Ascending aorta (tissue), 2 donors: ENCODE results near the gene F10. TPM values are rescaled to one million over a fixed set of nuclear protein-coding genes. Genes with fewer than 3 reads are reported as not detected.

ENCODE experiments used
- DNase-seq, 2 donors: peaks; one replicate each; pipeline ENCODE4 v3.0.0-alpha.2; 2019; ENCODE audit warnings: low spot score in 2 of 2
- H3K27ac ChIP-seq, 2 donors: fragments of 200-600 bp; sonication (generic); one replicate each; pipeline ENCODE4 v1.5.1; 2016 to 2017; ENCODE audit warnings: mild to moderate bottlenecking in 1 of 2
- H3K27me3 ChIP-seq: fragments of 200-600 bp; sonication (generic); one replicate; pipeline ENCODE4 v1.5.1; 2017
- H3K36me3 ChIP-seq, 2 donors: fragments of 200-600 bp; sonication (generic); one replicate each; pipeline ENCODE4 v1.5.1; 2016
- H3K4me1 ChIP-seq, 2 donors: fragments of 200-600 bp; sonication (generic); one replicate each; pipeline ENCODE4 v1.5.1; 2016 to 2017; ENCODE audit warnings: mild to moderate bottlenecking in 1 of 2
- H3K4me3 ChIP-seq, 2 donors: fragments of 200-600 bp; sonication (generic); one replicate each; pipeline ENCODE4 v1.5.1; 2016 to 2017; ENCODE audit warnings: mild to moderate bottlenecking in 1 of 2
- H3K9me3 ChIP-seq, 2 donors: fragments of 200-600 bp; sonication (generic); one replicate each; pipeline ENCODE4 v1.5.1; 2016
- intact Hi-C: fragments of 100-400 bp; cut with DNase I; formaldehyde crosslinking; loops from one replicate; pipeline ENCODE4 v1.15.1; 2023
- total RNA-seq: library from RNA; depleted of rRNA; stranded (reverse); fragments of >200 nt; gene quantifications from one replicate; pipeline ENCODE4 v1.1.0, GENCODE V29; 2016
- TF ChIP-seq, protein P1 (sequence below), 3 experiments: fragments of 200-600 bp in 2 of 3; fragments of 450-650 bp in 1 of 3; sonication (generic) in 2 of 3; IDR thresholded peaks; one replicate each; pipeline ENCODE4 v1.5.1; 2016 to 2019; ENCODE audit warnings: antibody characterized with exemption in 3 of 3, mild to moderate bottlenecking in 1 of 3, moderate library complexity in 1 of 3

F10 gene
- total RNA-seq, 1 donor from 2014 or later, result 15.8 TPM

- H3K36me3 ChIP-seq, result no peaks in the 10 kb centered on the region
- TF ChIP-seq, protein P1, sequence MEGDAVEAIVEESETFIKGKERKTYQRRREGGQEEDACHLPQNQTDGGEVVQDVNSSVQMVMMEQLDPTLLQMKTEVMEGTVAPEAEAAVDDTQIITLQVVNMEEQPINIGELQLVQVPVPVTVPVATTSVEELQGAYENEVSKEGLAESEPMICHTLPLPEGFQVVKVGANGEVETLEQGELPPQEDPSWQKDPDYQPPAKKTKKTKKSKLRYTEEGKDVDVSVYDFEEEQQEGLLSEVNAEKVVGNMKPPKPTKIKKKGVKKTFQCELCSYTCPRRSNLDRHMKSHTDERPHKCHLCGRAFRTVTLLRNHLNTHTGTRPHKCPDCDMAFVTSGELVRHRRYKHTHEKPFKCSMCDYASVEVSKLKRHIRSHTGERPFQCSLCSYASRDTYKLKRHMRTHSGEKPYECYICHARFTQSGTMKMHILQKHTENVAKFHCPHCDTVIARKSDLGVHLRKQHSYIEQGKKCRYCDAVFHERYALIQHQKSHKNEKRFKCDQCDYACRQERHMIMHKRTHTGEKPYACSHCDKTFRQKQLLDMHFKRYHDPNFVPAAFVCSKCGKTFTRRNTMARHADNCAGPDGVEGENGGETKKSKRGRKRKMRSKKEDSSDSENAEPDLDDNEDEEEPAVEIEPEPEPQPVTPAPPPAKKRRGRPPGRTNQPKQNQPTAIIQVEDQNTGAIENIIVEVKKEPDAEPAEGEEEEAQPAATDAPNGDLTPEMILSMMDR (IDR thresholded peaks at IDR 0.05), result no peak
- H3K9me3 ChIP-seq, result no peaks in the 10 kb centered on the region
- peak in 1 of 2 donors; percentile 46 for DNase-seq
- no peaks in the 10 kb centered on the region for H3K27me3 ChIP-seq
- H3K27ac ChIP-seq, result no peak overlapping the region
- intact Hi-C loops, result no loop called here
- H3K4me3 ChIP-seq, result no peak overlapping the region
- peaks cover 0 to 11% of the 10 kb centered on the region in 2 donors for H3K4me1 ChIP-seq
These were observed 26.4 kb downstream of the F10 start for GRCh38 chr13:113148940-113149503.

- no peak overlapping the region for H3K27ac ChIP-seq
- intact Hi-C loops, result loop anchor here (5.0 to 10.0 kb wide), 3 partner anchors 208 to 752 kb away; partner anchors contain the start of gene TUBGCP3
- H3K4me1 ChIP-seq, result peaks cover 0 to 11% of the 10 kb centered on the region in 2 donors
- TF ChIP-seq, protein P1 (IDR thresholded peaks at IDR 0.05), result no peak
- H3K4me3 ChIP-seq, result no peak overlapping the region
- no peaks in the 10 kb centered on the region for H3K36me3 ChIP-seq
- no peaks in the 10 kb centered on the region for H3K27me3 ChIP-seq
- DNase-seq, result peak in 1 of 2 donors; percentile 56
- H3K9me3 ChIP-seq, result no peaks in the 10 kb centered on the region
These were observed 27.3 kb downstream of the F10 start for GRCh38 chr13:113149711-113150549.

DNA sequence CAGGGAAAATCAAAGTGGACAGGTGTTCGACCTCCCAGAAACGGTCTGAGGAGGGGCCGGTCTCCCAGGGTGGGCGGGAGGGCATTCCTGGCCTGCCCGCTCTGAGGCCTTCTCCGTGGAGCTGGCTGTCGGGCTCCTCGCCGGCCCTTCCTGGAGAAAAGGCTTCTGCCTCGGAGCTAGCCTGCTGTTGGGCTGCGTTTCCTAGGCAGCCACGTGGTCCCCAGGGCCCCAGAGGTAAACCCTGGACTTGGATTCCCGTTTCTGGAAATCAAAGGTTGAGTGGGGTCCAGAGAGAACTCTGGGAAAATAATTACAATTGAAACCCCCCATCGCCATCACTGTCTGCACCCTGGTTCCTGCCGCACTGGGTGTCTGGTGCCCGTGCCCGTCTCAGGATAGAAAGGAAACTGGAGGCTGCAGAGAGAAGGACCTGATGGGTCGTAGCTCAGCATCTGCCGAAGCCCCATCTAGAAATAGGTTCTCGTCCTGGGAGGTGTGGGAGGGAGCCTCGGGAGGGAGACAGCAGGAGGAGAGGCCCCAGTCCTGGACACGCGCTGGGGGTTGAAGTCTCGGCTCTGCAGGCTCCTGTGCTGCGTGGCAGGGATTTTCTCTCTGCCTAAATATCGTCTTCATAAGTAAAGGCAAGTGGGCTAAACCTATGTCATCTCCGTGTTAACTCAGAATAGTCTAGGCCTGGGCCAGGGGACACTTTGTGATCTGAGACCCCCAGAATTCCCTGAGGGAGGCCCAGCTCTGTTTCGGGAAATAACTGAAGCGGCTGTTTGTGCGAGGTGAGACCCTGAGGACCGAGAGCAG, 28.2 kb downstream of the F10 start:
- H3K9me3 ChIP-seq, result no peaks in the 10 kb centered on the region
- peak in 1 of 2 donors; percentile 45 for DNase-seq
- peaks cover 0 to 11% of the 10 kb centered on the region in 2 donors for H3K4me1 ChIP-seq
- no peaks in the 10 kb centered on the region for H3K36me3 ChIP-seq
- TF ChIP-seq, protein P1 (IDR thresholded peaks at IDR 0.05), result no peak
- H3K4me3 ChIP-seq, result no peak overlapping the region
- H3K27ac ChIP-seq, result no peak overlapping the region
- no peaks in the 10 kb centered on the region for H3K27me3 ChIP-seq
- intact Hi-C loops, result loop anchor here (5.0 to 10.0 kb wide), 3 partner anchors 208 to 752 kb away; partner anchors contain the start of gene TUBGCP3

DNA sequence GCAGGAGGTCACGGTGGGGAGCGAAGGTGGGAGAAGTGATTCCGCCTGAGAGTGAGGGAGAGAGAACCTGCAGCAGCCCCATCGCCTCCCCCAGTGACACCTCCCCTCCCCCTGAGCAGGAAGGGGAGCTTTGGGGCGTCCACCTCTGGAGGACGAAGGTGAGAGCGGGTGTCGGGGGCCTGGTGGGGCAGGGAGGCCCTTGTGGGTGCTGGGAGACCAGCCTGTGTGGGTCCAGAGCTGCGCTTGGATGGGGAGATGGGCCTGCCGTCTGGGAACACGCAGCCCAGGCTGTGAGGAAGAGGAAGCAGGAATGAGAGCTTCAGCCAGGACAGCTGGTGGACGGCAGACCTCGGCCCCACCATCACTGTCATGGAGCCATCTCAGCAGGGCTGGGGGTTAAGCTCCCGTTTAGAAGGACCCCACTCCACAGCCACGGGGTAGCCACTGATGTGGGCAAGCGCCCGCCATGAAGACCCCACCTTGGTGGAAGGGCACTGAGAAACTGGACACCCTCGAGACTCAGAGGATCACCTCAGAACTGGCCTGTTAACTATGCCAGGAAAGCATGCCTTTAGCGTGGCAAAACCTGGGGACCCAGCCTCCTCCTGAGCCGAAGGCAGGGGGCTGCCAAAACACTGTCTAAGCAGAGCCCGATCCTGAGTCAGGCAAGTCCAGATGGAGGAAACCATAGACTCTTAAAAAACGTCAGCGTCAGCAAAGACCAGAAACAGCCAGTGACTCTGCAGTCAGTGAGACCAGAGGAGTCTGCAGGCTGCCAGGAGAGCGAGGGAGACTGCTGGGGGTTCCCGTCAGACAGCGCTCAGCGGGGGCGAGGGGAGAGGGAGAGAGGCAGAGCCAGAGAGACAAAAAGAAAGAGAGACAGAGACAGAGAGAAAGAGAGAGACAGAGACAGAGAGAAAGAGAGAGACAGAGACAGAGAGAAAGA, 29.4 kb downstream of the F10 start:
- H3K36me3 ChIP-seq, result no peaks in the 10 kb centered on the region
- H3K4me3 ChIP-seq, result peak overlapping the region in 1 of 2 donors; percentile 63
- peaks cover 0 to 11% of the 10 kb centered on the region in 2 donors for H3K4me1 ChIP-seq
- no peaks in the 10 kb centered on the region for H3K9me3 ChIP-seq
- TF ChIP-seq, protein P1 (IDR thresholded peaks at IDR 0.05), result no peak
- intact Hi-C loops, result loop anchor here (2.0 to 10.0 kb wide), 4 partner anchors 117 to 750 kb away; partner anchors contain the start of gene TUBGCP3
- H3K27me3 ChIP-seq, result no peaks in the 10 kb centered on the region
- no peak overlapping the region for H3K27ac ChIP-seq
- peak in 1 of 2 donors; percentile 66 for DNase-seq
